ENCODE data around the gene SV2C.

Gene SV2C

DNA sequence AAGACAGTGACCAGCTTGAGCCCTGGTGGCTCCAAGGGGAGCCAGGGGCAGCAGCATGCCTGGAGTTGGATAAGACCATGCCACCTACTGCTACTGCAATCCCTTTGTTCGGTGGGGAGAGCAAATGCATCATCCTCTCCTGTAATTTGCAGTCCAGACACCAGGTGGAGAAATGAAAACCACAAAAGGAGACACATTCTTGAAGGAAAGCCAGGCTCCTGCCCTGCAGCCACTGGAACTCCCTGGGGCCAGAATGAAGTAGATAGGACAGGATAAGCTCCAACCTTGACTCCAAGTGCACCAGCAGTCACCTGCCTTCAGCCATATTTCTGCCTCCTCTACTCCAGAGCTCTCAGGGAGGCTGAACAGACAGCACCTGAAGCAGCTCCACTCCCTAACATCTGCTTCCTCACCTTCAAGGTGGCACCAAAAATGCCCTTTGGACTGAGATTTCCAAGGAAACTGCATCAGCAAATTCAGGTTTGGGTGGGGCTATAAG is 254.8 kb downstream of the SV2C start:
- Histone ChIP-seq H3K27me3 (replicated peaks; ENCODE audit: insufficient read depth, low read length) (no peaks in the 10 kb centered on the region), H3K9me3 (replicated peaks; ENCODE audit: insufficient read depth, low read length) (no peaks in the 10 kb centered on the region), H3K4me2 (ENCODE audit: low read depth, low read length) (no peak overlapping the region), H3K9ac (ENCODE audit: low read length) (no peak overlapping the region), H4K20me1 (ENCODE audit: insufficient read depth, low read length) (no peaks in the 10 kb centered on the region), H3K36me3 (replicated peaks; ENCODE audit: insufficient read depth, low read length) (no peaks in the 10 kb centered on the region), H3K27ac (ENCODE audit: low read length) (no peak overlapping the region), H3K4me3 (ENCODE audit: low read length) (no peak overlapping the region), H2AFZ (ENCODE audit: low read length) (no peak overlapping the region), H3K4me1 (ENCODE audit: low read length) (peaks cover 24% of the 10 kb centered on the region), H3K9me2 (replicated peaks; ENCODE audit: insufficient read depth, low read length) (no peaks in the 10 kb centered on the region), H3F3A (ENCODE audit: insufficient read depth, low read length) (no peaks in the 10 kb centered on the region), H3K79me2 (ENCODE audit: low read length) (no peaks in the 10 kb centered on the region)
- peak; percentile 62 for DNase-seq
- TF ChIP-seq EZH2 (optimal IDR thresholded peaks at IDR 0.05; ENCODE audit: low read depth, low read length): no peak
- TF ChIP-seq, protein P1, sequence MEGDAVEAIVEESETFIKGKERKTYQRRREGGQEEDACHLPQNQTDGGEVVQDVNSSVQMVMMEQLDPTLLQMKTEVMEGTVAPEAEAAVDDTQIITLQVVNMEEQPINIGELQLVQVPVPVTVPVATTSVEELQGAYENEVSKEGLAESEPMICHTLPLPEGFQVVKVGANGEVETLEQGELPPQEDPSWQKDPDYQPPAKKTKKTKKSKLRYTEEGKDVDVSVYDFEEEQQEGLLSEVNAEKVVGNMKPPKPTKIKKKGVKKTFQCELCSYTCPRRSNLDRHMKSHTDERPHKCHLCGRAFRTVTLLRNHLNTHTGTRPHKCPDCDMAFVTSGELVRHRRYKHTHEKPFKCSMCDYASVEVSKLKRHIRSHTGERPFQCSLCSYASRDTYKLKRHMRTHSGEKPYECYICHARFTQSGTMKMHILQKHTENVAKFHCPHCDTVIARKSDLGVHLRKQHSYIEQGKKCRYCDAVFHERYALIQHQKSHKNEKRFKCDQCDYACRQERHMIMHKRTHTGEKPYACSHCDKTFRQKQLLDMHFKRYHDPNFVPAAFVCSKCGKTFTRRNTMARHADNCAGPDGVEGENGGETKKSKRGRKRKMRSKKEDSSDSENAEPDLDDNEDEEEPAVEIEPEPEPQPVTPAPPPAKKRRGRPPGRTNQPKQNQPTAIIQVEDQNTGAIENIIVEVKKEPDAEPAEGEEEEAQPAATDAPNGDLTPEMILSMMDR (IDR thresholded peaks at IDR 0.05; ENCODE audit: low read length): peak; percentile 62
- no peak for TF ChIP-seq EZH2phosphoT487 (IDR thresholded peaks at IDR 0.05; ENCODE audit: low read length)

DNA sequence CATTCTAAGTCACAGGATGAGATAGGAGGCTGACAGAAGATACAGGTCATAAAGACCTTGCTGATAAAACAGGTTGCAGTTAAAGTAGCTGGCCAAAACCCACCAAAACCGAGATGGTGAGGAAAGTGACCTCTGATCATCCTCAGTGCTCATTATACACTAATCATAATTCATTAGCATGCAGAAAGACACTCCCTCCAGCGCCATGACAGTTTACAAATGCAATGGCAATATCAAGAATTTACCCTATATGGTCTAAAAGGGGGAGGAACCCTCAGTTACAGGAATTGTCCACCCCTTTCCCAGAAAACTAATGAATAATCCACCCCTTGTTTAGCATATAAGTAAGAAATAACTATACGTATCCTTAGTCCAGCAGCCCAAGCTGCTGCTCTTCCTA is 256.7 kb downstream of the SV2C start:
- no peaks in the 10 kb centered on the region for H3K79me2 ChIP-seq (ENCODE audit: low read length)
- H3K27me3 ChIP-seq (replicated peaks; ENCODE audit: insufficient read depth, low read length): no peaks in the 10 kb centered on the region
- no peak overlapping the region for H3K4me3 ChIP-seq (ENCODE audit: low read length)
- peaks cover 15% of the 10 kb centered on the region for H3K4me1 ChIP-seq (ENCODE audit: low read length)
- H3K27ac ChIP-seq (ENCODE audit: low read length): no peak overlapping the region
- no peaks in the 10 kb centered on the region for H4K20me1 ChIP-seq (ENCODE audit: insufficient read depth, low read length)
- no peaks in the 10 kb centered on the region for H3K9me2 ChIP-seq (replicated peaks; ENCODE audit: insufficient read depth, low read length)
- TF ChIP-seq, protein P1 (IDR thresholded peaks at IDR 0.05; ENCODE audit: low read length): no peak
- H3K36me3 ChIP-seq (replicated peaks; ENCODE audit: insufficient read depth, low read length): no peaks in the 10 kb centered on the region
- H3K9ac ChIP-seq (ENCODE audit: low read length): no peak overlapping the region
- no peak for DNase-seq
- H2AFZ ChIP-seq (ENCODE audit: low read length): no peak overlapping the region
- no peaks in the 10 kb centered on the region for H3K9me3 ChIP-seq (replicated peaks; ENCODE audit: insufficient read depth, low read length)
- no peak overlapping the region for H3K4me2 ChIP-seq (ENCODE audit: low read depth, low read length)
- no peaks in the 10 kb centered on the region for H3F3A ChIP-seq (ENCODE audit: insufficient read depth, low read length)

DNA sequence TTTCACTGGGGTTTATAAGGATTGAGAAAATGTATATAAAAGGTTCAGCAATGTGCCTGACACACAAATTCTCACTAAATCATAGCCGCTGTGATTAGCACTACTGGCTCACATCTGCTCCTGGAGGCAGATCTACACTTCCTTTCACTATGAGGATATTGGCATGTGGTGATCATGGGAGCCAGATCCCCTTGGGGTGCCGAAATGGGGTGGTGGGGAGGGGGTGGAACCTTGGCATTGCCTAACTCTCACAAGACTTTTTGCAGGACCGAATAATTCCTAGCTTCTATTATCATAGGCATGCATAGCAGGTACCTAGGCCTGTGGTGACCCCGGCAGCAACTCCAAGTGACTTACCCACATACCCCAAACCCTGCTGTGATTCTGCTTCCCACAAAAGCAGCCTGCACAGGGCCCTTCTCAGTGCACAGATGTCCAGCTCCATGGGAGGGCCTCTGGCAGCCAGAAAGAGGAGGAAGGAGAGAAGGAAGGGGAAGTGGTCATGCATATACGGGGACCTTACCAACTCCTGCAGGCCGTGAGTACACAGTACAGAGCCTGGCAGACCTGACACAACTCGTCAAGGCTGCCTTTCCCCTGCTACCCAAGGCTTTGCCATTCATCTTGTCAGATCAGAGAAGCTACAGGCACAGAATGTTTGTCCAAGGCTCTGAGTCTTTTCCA is 258.6 kb downstream of the SV2C start:
- H3K9me3 ChIP-seq (replicated peaks; ENCODE audit: insufficient read depth, low read length): no peaks in the 10 kb centered on the region
- no peaks in the 10 kb centered on the region for H3K79me2 ChIP-seq (ENCODE audit: low read length)
- H3K4me2 ChIP-seq (ENCODE audit: low read depth, low read length): no peak overlapping the region
- no peak overlapping the region for H2AFZ ChIP-seq (ENCODE audit: low read length)
- no peaks in the 10 kb centered on the region for H3F3A ChIP-seq (ENCODE audit: insufficient read depth, low read length)
- H3K27ac ChIP-seq (ENCODE audit: low read length): no peak overlapping the region
- no peaks in the 10 kb centered on the region for H3K36me3 ChIP-seq (replicated peaks; ENCODE audit: insufficient read depth, low read length)
- no peak for DNase-seq
- H3K4me1 ChIP-seq (ENCODE audit: low read length): peaks cover 12% of the 10 kb centered on the region
- no peaks in the 10 kb centered on the region for H3K9me2 ChIP-seq (replicated peaks; ENCODE audit: insufficient read depth, low read length)
- H3K4me3 ChIP-seq (ENCODE audit: low read length): no peak overlapping the region
- H3K27me3 ChIP-seq (replicated peaks; ENCODE audit: insufficient read depth, low read length): no peaks in the 10 kb centered on the region
- no peak overlapping the region for H3K9ac ChIP-seq (ENCODE audit: low read length)
- H4K20me1 ChIP-seq (ENCODE audit: insufficient read depth, low read length): no peaks in the 10 kb centered on the region
- no peak for TF ChIP-seq EZH2 (optimal IDR thresholded peaks at IDR 0.05; ENCODE audit: low read depth, low read length)
- TF ChIP-seq, protein P1 (IDR thresholded peaks at IDR 0.05; ENCODE audit: low read length): no peak
- TF ChIP-seq EZH2phosphoT487 (IDR thresholded peaks at IDR 0.05; ENCODE audit: low read length): no peak
